ENCODE results near the gene HTRA1.

The HTRA1 gene

GRCh38 chr10:122449153-122449552 is 12.2 kb upstream of the HTRA1 start:
- Histone ChIP-seq H3K4me3 (ENCODE audit: low read length) (no peak overlapping the region), H4K8ac (ENCODE audit: low read depth, low read length) (no peak overlapping the region), H3K4me1 (ENCODE audit: control insufficient read depth, low read depth, low read length) (no peaks in the 10 kb centered on the region), H3K27ac (ENCODE audit: low read depth, low read length) (no peak overlapping the region), H3K18ac (ENCODE audit: low read length) (no peak overlapping the region), H3K27me3 (ENCODE audit: insufficient read depth, low read length, poor library complexity) (no peaks in the 10 kb centered on the region), H3K4me2 (ENCODE audit: low read length) (no peak overlapping the region), H3K79me1 (ENCODE audit: low read length) (no peaks in the 10 kb centered on the region), H3K4ac (ENCODE audit: low read depth, low read length) (no peak overlapping the region), H3K56ac (ENCODE audit: low read length) (no peak overlapping the region), H3K79me2 (ENCODE audit: control insufficient read depth, insufficient read depth, low read length) (no peaks in the 10 kb centered on the region), H2BK120ac (ENCODE audit: low read depth, low read length) (no peak overlapping the region), H2BK15ac (replicated peaks; ENCODE audit: low read depth) (no peak overlapping the region), H3K23ac (ENCODE audit: low read length) (no peak overlapping the region), H3K9ac (ENCODE audit: low read length) (no peak overlapping the region), H2AK5ac (ENCODE audit: low read length) (no peak overlapping the region), H2BK5ac (ENCODE audit: low read length) (no peak overlapping the region), H4K5ac (ENCODE audit: low read length) (no peak overlapping the region), H3K36me3 (ENCODE audit: control insufficient read depth, insufficient read depth, low read length) (no peaks in the 10 kb centered on the region)
- no peak for DNase-seq
- no CpG with 5 or more reads among the region's 4 CpGs for WGBS (ENCODE audit: extremely low coverage, insufficient coverage, low lambda C conversion rate)

GRCh38 chr10:122450353-122450990 is 10.9 kb upstream of the HTRA1 start:
- Histone ChIP-seq H2AK5ac (ENCODE audit: low read length) (no peak overlapping the region), H3K18ac (ENCODE audit: low read length) (no peak overlapping the region), H4K5ac (ENCODE audit: low read length) (no peak overlapping the region), H3K27ac (ENCODE audit: low read depth, low read length) (no peak overlapping the region), H3K4me2 (ENCODE audit: low read length) (no peak overlapping the region), H3K79me2 (ENCODE audit: control insufficient read depth, insufficient read depth, low read length) (no peaks in the 10 kb centered on the region), H3K4me3 (ENCODE audit: low read length) (no peak overlapping the region), H3K4me1 (ENCODE audit: control insufficient read depth, low read depth, low read length) (no peaks in the 10 kb centered on the region), H2BK15ac (replicated peaks; ENCODE audit: low read depth) (no peak overlapping the region), H2BK5ac (ENCODE audit: low read length) (no peak overlapping the region), H2BK120ac (ENCODE audit: low read depth, low read length) (no peak overlapping the region), H3K9ac (ENCODE audit: low read length) (no peak overlapping the region), H3K27me3 (ENCODE audit: insufficient read depth, low read length, poor library complexity) (no peaks in the 10 kb centered on the region), H3K23ac (ENCODE audit: low read length) (no peak overlapping the region), H3K36me3 (ENCODE audit: control insufficient read depth, insufficient read depth, low read length) (no peaks in the 10 kb centered on the region), H3K4ac (ENCODE audit: low read depth, low read length) (no peak overlapping the region), H3K56ac (ENCODE audit: low read length) (no peak overlapping the region), H3K79me1 (ENCODE audit: low read length) (no peaks in the 10 kb centered on the region), H4K8ac (ENCODE audit: low read depth, low read length) (no peak overlapping the region)
- DNase-seq = no peak
- WGBS (ENCODE audit: extremely low coverage, insufficient coverage, low lambda C conversion rate) = no CpG with 5 or more reads among the region's 14 CpGs

GRCh38 chr10:122454071-122454470 is 7.3 kb upstream of the HTRA1 start:
- WGBS (ENCODE audit: extremely low coverage, insufficient coverage, low lambda C conversion rate) = 100% methylated on average over 2 of the region's 3 CpGs

DNA sequence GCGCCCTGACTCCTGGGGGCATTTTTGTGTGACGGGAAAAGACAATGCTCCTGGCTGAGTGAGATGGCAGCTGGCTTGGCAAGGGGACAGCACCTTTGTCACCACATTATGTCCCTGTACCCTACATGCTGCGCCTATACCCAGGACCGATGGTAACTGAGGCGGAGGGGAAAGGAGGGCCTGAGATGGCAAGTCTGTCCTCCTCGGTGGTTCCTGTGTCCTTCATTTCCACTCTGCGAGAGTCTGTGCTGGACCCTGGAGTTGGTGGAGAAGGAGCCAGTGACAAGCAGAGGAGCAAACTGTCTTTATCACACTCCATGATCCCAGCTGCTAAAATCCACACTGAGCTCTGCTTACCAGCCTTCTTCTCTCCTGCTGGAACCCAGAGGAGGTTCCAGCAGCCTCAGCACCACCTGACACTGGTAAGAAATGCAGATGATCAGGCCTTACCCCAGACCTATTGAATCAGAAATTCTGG is 6.7 kb upstream of the HTRA1 start, which contains the start of gene ARMS2:
TSS of gene ARMS2 (plus strand) at position 51 of the 478 bp plus-strand sequence. CDS start at position 126, 75 bp downstream.
- Histone ChIP-seq H3K36me3 (ENCODE audit: control insufficient read depth, insufficient read depth, low read length) (no peaks in the 10 kb centered on the region), H4K5ac (ENCODE audit: low read length) (no peak within 1 kb of the TSS), H3K79me2 (ENCODE audit: control insufficient read depth, insufficient read depth, low read length) (no peaks in the 10 kb centered on the region), H2BK5ac (ENCODE audit: low read length) (no peak within 1 kb of the TSS), H3K9ac (ENCODE audit: low read length) (no peak within 1 kb of the TSS), H4K8ac (ENCODE audit: low read depth, low read length) (no peak within 1 kb of the TSS), H3K79me1 (ENCODE audit: low read length) (no peaks in the 10 kb centered on the region), H3K56ac (ENCODE audit: low read length) (peak within 1 kb of the TSS; percentile 42), H3K4me3 (ENCODE audit: low read length) (no peak within 1 kb of the TSS), H3K23ac (ENCODE audit: low read length) (no peak within 1 kb of the TSS), H3K27ac (ENCODE audit: low read depth, low read length) (no peak within 1 kb of the TSS), H3K4me1 (ENCODE audit: control insufficient read depth, low read depth, low read length) (no peaks in the 10 kb centered on the region), H3K27me3 (ENCODE audit: insufficient read depth, low read length, poor library complexity) (no peaks in the 10 kb centered on the region), H2AK5ac (ENCODE audit: low read length) (no peak within 1 kb of the TSS), H3K18ac (ENCODE audit: low read length) (no peak within 1 kb of the TSS), H3K4me2 (ENCODE audit: low read length) (no peak within 1 kb of the TSS), H3K4ac (ENCODE audit: low read depth, low read length) (no peak within 1 kb of the TSS), H2BK120ac (ENCODE audit: low read depth, low read length) (no peak within 1 kb of the TSS), H2BK15ac (replicated peaks; ENCODE audit: low read depth) (no peak within 1 kb of the TSS)
- DNase-seq = no peak
- WGBS (ENCODE audit: extremely low coverage, insufficient coverage, low lambda C conversion rate) = no CpG with 5 or more reads among the region's 7 CpGs

More at GRCh38 chr10:122454071-122454470, 7.3 kb upstream of the HTRA1 start:
- Histone ChIP-seq H4K5ac (ENCODE audit: low read length) (no peak overlapping the region), H3K27ac (ENCODE audit: low read depth, low read length) (no peak overlapping the region), H3K27me3 (ENCODE audit: insufficient read depth, low read length, poor library complexity) (no peaks in the 10 kb centered on the region), H2BK15ac (replicated peaks; ENCODE audit: low read depth) (no peak overlapping the region), H3K4me2 (ENCODE audit: low read length) (no peak overlapping the region), H3K36me3 (ENCODE audit: control insufficient read depth, insufficient read depth, low read length) (no peaks in the 10 kb centered on the region), H3K23ac (ENCODE audit: low read length) (no peak overlapping the region), H3K4ac (ENCODE audit: low read depth, low read length) (no peak overlapping the region), H3K4me1 (ENCODE audit: control insufficient read depth, low read depth, low read length) (no peaks in the 10 kb centered on the region), H2BK5ac (ENCODE audit: low read length) (no peak overlapping the region), H2BK120ac (ENCODE audit: low read depth, low read length) (no peak overlapping the region), H3K9ac (ENCODE audit: low read length) (no peak overlapping the region), H3K18ac (ENCODE audit: low read length) (no peak overlapping the region), H3K79me2 (ENCODE audit: control insufficient read depth, insufficient read depth, low read length) (no peaks in the 10 kb centered on the region), H4K8ac (ENCODE audit: low read depth, low read length) (no peak overlapping the region), H3K56ac (ENCODE audit: low read length) (no peak overlapping the region), H3K79me1 (ENCODE audit: low read length) (no peaks in the 10 kb centered on the region), H3K4me3 (ENCODE audit: low read length) (no peak overlapping the region), H2AK5ac (ENCODE audit: low read length) (no peak overlapping the region)
- no peak for DNase-seq

DNA sequence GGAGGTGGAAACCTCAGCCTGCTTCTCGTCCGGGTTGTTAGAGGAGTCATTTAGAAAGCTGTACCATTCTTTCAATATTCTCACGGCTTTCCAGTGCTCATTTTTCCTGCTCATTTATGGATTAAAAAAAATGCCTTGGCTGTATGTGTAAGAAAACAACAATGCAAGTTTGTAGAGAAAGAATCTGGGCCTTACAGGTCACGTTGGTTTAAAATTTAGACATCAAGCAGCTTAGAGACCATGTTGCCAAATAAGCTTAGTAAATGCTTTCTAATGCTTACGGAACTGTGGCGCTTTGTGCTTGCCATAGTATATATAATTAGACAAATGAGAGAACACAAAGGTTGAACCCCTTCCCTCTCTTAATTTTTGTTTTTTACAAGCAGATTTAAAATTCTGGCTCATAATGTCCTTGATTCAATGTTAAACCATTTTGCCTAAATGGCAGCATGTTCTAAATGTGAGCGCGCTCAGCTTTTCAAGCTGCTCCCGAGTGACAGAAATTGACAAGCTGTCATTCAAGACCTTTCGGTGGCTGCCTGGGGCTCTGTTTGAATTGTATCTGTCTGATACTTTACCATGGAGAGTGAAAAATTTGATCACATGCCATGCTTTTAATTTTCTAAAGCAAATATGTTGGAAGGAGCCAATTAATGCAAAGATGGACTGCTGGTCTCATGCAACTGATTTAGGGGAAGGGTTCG is 5.8 kb upstream of the HTRA1 start:
- Histone ChIP-seq H3K4me3 (ENCODE audit: low read length) (no peak overlapping the region), H3K36me3 (ENCODE audit: control insufficient read depth, insufficient read depth, low read length) (no peaks in the 10 kb centered on the region), H2AK5ac (ENCODE audit: low read length) (no peak overlapping the region), H3K4me2 (ENCODE audit: low read length) (no peak overlapping the region), H2BK5ac (ENCODE audit: low read length) (no peak overlapping the region), H3K27me3 (ENCODE audit: insufficient read depth, low read length, poor library complexity) (peaks cover 3% of the 10 kb centered on the region), H4K5ac (ENCODE audit: low read length) (no peak overlapping the region), H2BK15ac (replicated peaks; ENCODE audit: low read depth) (no peak overlapping the region), H3K79me1 (ENCODE audit: low read length) (no peaks in the 10 kb centered on the region), H3K9ac (ENCODE audit: low read length) (no peak overlapping the region), H3K56ac (ENCODE audit: low read length) (no peak overlapping the region), H3K27ac (ENCODE audit: low read depth, low read length) (no peak overlapping the region), H3K79me2 (ENCODE audit: control insufficient read depth, insufficient read depth, low read length) (no peaks in the 10 kb centered on the region), H4K8ac (ENCODE audit: low read depth, low read length) (no peak overlapping the region), H3K4ac (ENCODE audit: low read depth, low read length) (no peak overlapping the region), H3K23ac (ENCODE audit: low read length) (no peak overlapping the region), H3K4me1 (ENCODE audit: control insufficient read depth, low read depth, low read length) (no peaks in the 10 kb centered on the region), H2BK120ac (ENCODE audit: low read depth, low read length) (no peak overlapping the region), H3K18ac (ENCODE audit: low read length) (no peak overlapping the region)
- DNase-seq = no peak
- WGBS (ENCODE audit: extremely low coverage, insufficient coverage, low lambda C conversion rate) = no CpG with 5 or more reads among the region's 11 CpGs

All from mesendoderm (in vitro differentiated cells).